Measurements from ENCODE around the gene RAB11B.

- TF ChIP-seq CTCF (IDR thresholded peaks at IDR 0.05): no peak
- TF ChIP-seq POLR2A (IDR thresholded peaks at IDR 0.05): no peak
Observed at GRCh38 chr19:8399681-8400188, 9.6 kb downstream of the RAB11B start.
